GM12878 (cell line): Measurements from ENCODE around the gene CPNE4. TPM values are rescaled to one million over a fixed set of nuclear protein-coding genes. Genes with fewer than 3 reads are reported as not detected.

Source experiments
- ATAC-seq: fragments of 200-7000 bp; cut with Tn5 transposase; 3 replicates; pipeline ENCODE4 v1.9.1; 2020; ENCODE audit warnings: mild to moderate bottlenecking, moderate library complexity
- BruUV-seq: library from RNA; stranded (reverse); fragments of 400-500 nt; replicated peaks from 2 replicates; lab custom pipeline; 2021; lab: Mats Ljungman, UMichigan
- CTCF ChIA-PET: fragments of 300-600 bp; sonication (Branson Sonifier 250); formaldehyde crosslinking; extraction: SDS; loops from one replicate; lab custom pipeline; 2021; ENCODE audit warnings: inconsistent platforms; lab: Yijun Ruan, JAX
- POLR2A ChIA-PET: fragments of 350-600 bp; formaldehyde crosslinking; extraction: SDS; loops from one replicate; lab custom pipeline; 2021; ENCODE audit warnings: inconsistent platforms; lab: Charles Lee
- RAD21 ChIA-PET: fragments of 300-600 bp; sonication (Branson Sonifier 250); formaldehyde crosslinking; loops from one replicate; lab custom pipeline; 2023; ENCODE audit warnings: antibody characterized with exemption; ENCODE audit not compliant: unreplicated experiment; lab: Charles Lee
- SMC1A ChIA-PET: fragments of 300-600 bp; sonication (Branson Sonifier 250); formaldehyde crosslinking; loops from one replicate; lab custom pipeline; 2023; ENCODE audit not compliant: unreplicated experiment, uncharacterized antibody; lab: Charles Lee
- DNase-seq: peaks from one replicate; pipeline ENCODE4 v3.0.0-alpha.2; 2011; ENCODE audit warnings: low read depth, low spot score
- FAIRE-seq: peaks from 3 replicates; lab custom pipeline; 2011; peaks lifted over from hg19 to GRCh38; lab: Jason Lieb, UNC
- H2AFZ ChIP-seq: 2 replicates; pipeline ENCODE4 v1.6.0; 2011; ENCODE audit warnings: low read depth, low read length, control low read depth; ENCODE audit not compliant: control insufficient read depth
- H3K27ac ChIP-seq: 2 replicates; pipeline ENCODE4 v1.5.1; 2011; ENCODE audit warnings: control low read depth; ENCODE audit not compliant: control insufficient read depth, insufficient read depth
- H3K27me3 ChIP-seq, 2 experiments: replicated peaks in 1 of 2; 2 replicates each; pipeline versions ENCODE4 v1.6.0 to v1.6.1; 2011; ENCODE audit warnings: low read length in 1 of 2; ENCODE audit not compliant: control insufficient read depth in 2 of 2, insufficient read depth in 2 of 2
- H3K36me3 ChIP-seq, 2 experiments: 2 replicates each; pipeline ENCODE4 v1.5.1; 2011; ENCODE audit warnings: low read length in 1 of 2; ENCODE audit not compliant: control insufficient read depth in 2 of 2, insufficient read depth in 2 of 2
- H3K4me1 ChIP-seq: 2 replicates; pipeline ENCODE4 v1.6.1; 2011; ENCODE audit warnings: mild to moderate bottlenecking, low read length, moderate library complexity, mixed read lengths; ENCODE audit not compliant: control insufficient read depth, insufficient read depth
- H3K4me2 ChIP-seq: 2 replicates; pipeline ENCODE4 v1.6.0; 2011; ENCODE audit warnings: control low read depth; ENCODE audit not compliant: control insufficient read depth, insufficient read depth
- H3K4me3 ChIP-seq: fragments of 200-600 bp; sonication (generic); 2 replicates; pipeline ENCODE4 v1.5.1; 2016
- H3K79me2 ChIP-seq: 2 replicates; pipeline ENCODE4 v1.6.0; 2011; ENCODE audit warnings: low read length; ENCODE audit not compliant: control insufficient read depth, insufficient read depth
- H3K9ac ChIP-seq: 2 replicates; pipeline ENCODE4 v1.8.0; 2011; ENCODE audit warnings: low read length, control low read depth, mixed read lengths; ENCODE audit not compliant: control insufficient read depth, insufficient read depth
- H3K9me3 ChIP-seq: replicated peaks from 3 replicates; pipeline ENCODE4 v1.5.1; 2011; ENCODE audit warnings: mild to moderate bottlenecking, low read length; ENCODE audit not compliant: control insufficient read depth, insufficient read depth
- H4K20me1 ChIP-seq: 2 replicates; pipeline ENCODE4 v1.6.0; 2011; ENCODE audit not compliant: control insufficient read depth, insufficient read depth
- CBFB ChIP-seq: IDR thresholded peaks from 2 replicates; pipeline ENCODE4 v1.6.1; 2016; ENCODE audit warnings: antibody characterized with exemption, low read depth
- CBX3 ChIP-seq: fragments of 200-600 bp; sonication (generic); IDR thresholded peaks from 2 replicates; pipeline ENCODE4 v1.6.1; 2016; ENCODE audit warnings: low read depth, borderline replicate concordance
- GABPA ChIP-seq: IDR thresholded peaks from 2 replicates; pipeline ENCODE4 v1.6.1; 2014; ENCODE audit warnings: antibody characterized with exemption, low read depth, mild to moderate bottlenecking, inconsistent platforms
- IKZF2 ChIP-seq, 2 experiments: fragments of 450-650 bp; IDR thresholded peaks; 2 replicates each; pipeline ENCODE4 v1.6.1; 2017; ENCODE audit warnings: mild to moderate bottlenecking in 2 of 2, moderate library complexity in 2 of 2
- MTA2 ChIP-seq: fragments of 450-650 bp; IDR thresholded peaks from 2 replicates; pipeline ENCODE4 v1.6.1; 2016; ENCODE audit warnings: low read depth, mild to moderate bottlenecking, moderate library complexity
- MTA3 ChIP-seq: IDR thresholded peaks from 2 replicates; pipeline ENCODE4 v1.6.1; 2012; ENCODE audit warnings: low read length, inconsistent platforms, borderline replicate concordance
- NBN ChIP-seq: fragments of 450-650 bp; IDR thresholded peaks from 2 replicates; pipeline ENCODE4 v1.6.1; 2016
- NFYB ChIP-seq: IDR thresholded peaks from 2 replicates; pipeline ENCODE4 v1.6.1; 2011; ENCODE audit warnings: low read depth, mild to moderate bottlenecking, low read length, improper control_type of control experiment, moderate library complexity; ENCODE audit not compliant: insufficient read depth
- PAX5 ChIP-seq: IDR thresholded peaks from 2 replicates; pipeline ENCODE4 v1.6.1; 2011; ENCODE audit warnings: low read depth, low read length, borderline replicate concordance
- PML ChIP-seq: IDR thresholded peaks from 2 replicates; pipeline ENCODE4 v1.6.1; 2012; ENCODE audit warnings: low read length, inconsistent platforms
- RBBP5 ChIP-seq: fragments of 200-600 bp; sonication (generic); conservative IDR thresholded peaks from 2 replicates; pipeline ENCODE4 v1.6.1; 2016
- RUNX3 ChIP-seq: IDR thresholded peaks from 2 replicates; pipeline ENCODE4 v1.6.1; 2012; ENCODE audit warnings: low read length, inconsistent platforms
- SIN3A ChIP-seq: IDR thresholded peaks from 2 replicates; pipeline ENCODE4 v1.6.1; 2012; ENCODE audit warnings: low read depth, low read length, improper control_type of control experiment
- SREBF1 ChIP-seq: IDR thresholded peaks from 2 replicates; pipeline ENCODE4 v1.6.1; 2012; ENCODE audit warnings: mild to moderate bottlenecking, low read length
- SUPT20H ChIP-seq: IDR thresholded peaks from 2 replicates; pipeline ENCODE4 v1.6.1; 2011; ENCODE audit warnings: low read depth, mild to moderate bottlenecking, low read length, moderate library complexity, borderline replicate concordance; ENCODE audit not compliant: control insufficient read depth
- whole genome bisulfite sequencing: methylation state at CpG from one replicate; pipeline ENCODE4 v1.1.6; 2016; ENCODE audit warnings: low lambda C conversion rate; ENCODE audit not compliant: insufficient replicate concordance, insufficient coverage; ENCODE audit errors: missing lambda C conversion rate; 5-methylcytosine and 5-hydroxymethylcytosine counted together
- in situ Hi-C: fragments of 300-500 bp; cut with MboI; formaldehyde crosslinking; loops from 9 replicates; pipeline ENCODE4 v1.14.3; 2018; ENCODE audit warnings: mixed read lengths
- intact Hi-C: fragments of 100-400 bp; cut with micrococcal nuclease; formaldehyde crosslinking; loops from one replicate; pipeline ENCODE4 v1.14.2; 2022; ENCODE audit not compliant: unreplicated experiment
- polyA plus RNA-seq, 11 experiments: library from polyadenylated mRNA; depleted of rRNA in 4 of 11; unstranded in 6 of 11; stranded (reverse) in 5 of 11; fragments of >200 nt; fragmentation: Nextera tagmentation in 4 of 11; fragmentation: Illumina TruSeq in 1 of 11; extraction: Ambion mirVana in 4 of 11; extraction: Trizol in 1 of 11; gene quantifications; 1 replicate in 1 of 11; 2 replicates in 10 of 11; pipeline versions ENCODE4 v1.2.1 to v1.2.3, GENCODE V29; 2011 to 2016; ENCODE audit warnings: inconsistent platforms in 2 of 11, missing spikeins in 2 of 11, low read depth in 1 of 11
- total RNA-seq, 4 experiments: library from RNA; depleted of rRNA in 3 of 4; stranded (reverse); fragments of >200 nt in 3 of 4; fragmentation: Illumina TruSeq in 1 of 4; extraction: Trizol in 1 of 4; gene quantifications; 2 replicates each; pipeline versions ENCODE4 v1.2.1 to v1.2.3, GENCODE V29; 2013 to 2021
- TF ChIP-seq, protein P1 (sequence below): IDR thresholded peaks from 2 replicates; pipeline ENCODE4 v1.6.1; 2012; ENCODE audit warnings: low read depth, low read length, improper control_type of control experiment
- TF ChIP-seq, protein P2 (sequence below): IDR thresholded peaks from 2 replicates; pipeline ENCODE4 v1.6.1; 2011; ENCODE audit warnings: borderline replicate concordance, low read depth, mild to moderate bottlenecking, moderate library complexity, mixed read lengths, low read length; ENCODE audit not compliant: insufficient read depth; ENCODE audit errors: extremely low read length

CPNE4 gene
- total and polyA plus RNA-seq, 10 of the 15 experiments (the other 5 are each of a cell fraction or from before 2014, with no cell fraction given): 0.17 to 1.9 (median 0.48) TPM; not detected in 1

DNA sequence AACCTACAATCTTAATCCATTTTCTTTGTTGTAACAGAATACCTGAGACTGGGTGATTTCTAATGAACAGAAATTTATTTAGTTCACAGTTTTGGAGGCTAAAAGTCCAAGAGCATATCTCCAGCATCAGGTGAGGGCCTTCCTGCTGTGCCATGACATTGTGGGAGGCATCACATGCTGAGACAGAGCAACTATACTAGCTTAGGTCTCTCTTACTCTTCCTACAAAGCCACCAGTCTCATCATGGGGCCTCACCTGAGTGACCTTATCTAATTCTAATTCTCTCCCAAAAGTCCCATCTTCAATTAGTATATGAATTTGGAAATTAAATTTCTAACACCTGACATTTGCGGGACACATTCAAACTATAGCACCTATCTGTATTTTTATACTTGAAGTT, 285.0 kb downstream of the CPNE4 start (continued):
- no peak for TF ChIP-seq SUPT20H
- TF ChIP-seq NFYB: no peak

DNA sequence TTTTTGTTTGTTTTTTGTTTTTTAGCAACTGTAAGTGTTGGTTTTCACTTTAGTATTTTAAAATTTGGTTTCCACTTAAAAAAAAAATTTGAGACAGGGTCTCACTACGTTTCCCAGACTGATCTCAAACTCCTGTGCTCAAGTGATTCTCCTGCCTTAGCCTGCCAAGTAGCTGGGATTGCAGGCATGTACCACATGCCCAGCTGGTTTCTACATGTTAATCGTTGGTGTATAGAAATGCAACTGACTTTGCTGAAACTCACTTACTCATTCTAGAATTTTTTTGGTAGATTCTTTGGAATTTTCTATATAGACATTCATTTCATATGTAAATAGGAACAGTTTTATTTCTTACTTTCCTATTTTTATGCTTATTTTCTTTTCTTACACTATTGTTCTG, 287.3 kb downstream of the CPNE4 start:
- intact Hi-C loops (no loop called here), in situ Hi-C loops (no loop called here)
- H3K4me2 ChIP-seq: no peak overlapping the region
- BruUV-seq: no TSS peak
- no peaks in the 10 kb centered on the region for H3K36me3 ChIP-seq
- TF ChIP-seq MTA2 (no peak), NBN (no peak)
- TF ChIP-seq, protein P1, sequence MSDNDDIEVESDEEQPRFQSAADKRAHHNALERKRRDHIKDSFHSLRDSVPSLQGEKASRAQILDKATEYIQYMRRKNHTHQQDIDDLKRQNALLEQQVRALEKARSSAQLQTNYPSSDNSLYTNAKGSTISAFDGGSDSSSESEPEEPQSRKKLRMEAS: no peak
- H3K9ac ChIP-seq: no peak overlapping the region
- CTCF ChIA-PET: no interaction called here
- no peaks in the 10 kb centered on the region for H3K4me1 ChIP-seq
- H2AFZ ChIP-seq: no peak overlapping the region
- H4K20me1 ChIP-seq: no peaks in the 10 kb centered on the region
- WGBS: 25% methylated on average over 2 of the region's 2 CpGs
- ATAC-seq: no peak
- H3K9me3 ChIP-seq: no peaks in the 10 kb centered on the region
- peak; percentile 64 for FAIRE-seq
- no peak overlapping the region for H3K4me3 ChIP-seq
- POLR2A ChIA-PET: no interaction called here
- no peak for DNase-seq
- SMC1A ChIA-PET: interaction anchor here (0.9 kb wide), 1 partner anchor 9 kb away, joined by 3 read pairs; no protein-coding TSS in a partner anchor
- RAD21 ChIA-PET: no interaction called here
- no peaks in the 10 kb centered on the region for H3K79me2 ChIP-seq
- no peak overlapping the region for H3K27ac ChIP-seq
- no peaks in the 10 kb centered on the region for H3K27me3 ChIP-seq

DNA sequence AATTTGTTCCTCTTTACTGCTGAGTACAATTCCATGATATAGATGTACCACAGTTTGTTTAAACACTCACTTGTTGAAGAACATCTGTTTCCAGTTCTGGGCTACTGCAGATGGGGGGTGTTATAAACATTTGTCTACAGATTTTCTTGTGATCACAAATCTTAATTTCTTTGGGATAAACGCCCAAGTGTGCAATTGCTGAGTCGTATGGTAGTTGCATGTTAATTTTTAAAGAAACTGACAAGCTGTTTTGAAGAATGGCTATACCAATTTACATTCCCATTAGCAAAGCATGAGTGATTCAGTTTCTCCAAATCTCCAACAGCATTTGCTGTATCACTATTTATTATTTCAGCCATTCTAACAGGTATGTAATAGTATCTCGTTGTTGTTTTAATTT, 290.0 kb downstream of the CPNE4 start:
- H3K27ac ChIP-seq: no peak overlapping the region
- FAIRE-seq (peak; percentile 23), ATAC-seq (no peak), DNase-seq (no peak)
- CTCF ChIA-PET: no interaction called here
- intact Hi-C loops: no loop called here
- no peaks in the 10 kb centered on the region for H3K79me2 ChIP-seq
- RAD21 ChIA-PET: no interaction called here
- H3K4me2 ChIP-seq: no peak overlapping the region
- no peak overlapping the region for H3K9ac ChIP-seq
- no peaks in the 10 kb centered on the region for H3K4me1 ChIP-seq
- no peak overlapping the region for H3K4me3 ChIP-seq
- BruUV-seq: no TSS peak
- POLR2A ChIA-PET: no interaction called here
- SMC1A ChIA-PET: no interaction called here
- H3K9me3 ChIP-seq: no peaks in the 10 kb centered on the region
- no peaks in the 10 kb centered on the region for H3K36me3 ChIP-seq
- no peak overlapping the region for H2AFZ ChIP-seq
- H4K20me1 ChIP-seq: no peaks in the 10 kb centered on the region
- 22% methylated on average over 3 of the region's 3 CpGs for WGBS
- H3K27me3 ChIP-seq: no peaks in the 10 kb centered on the region
- in situ Hi-C loops: no loop called here
- TF ChIP-seq PAX5: no peak
- TF ChIP-seq MTA3: no peak
- no peak for TF ChIP-seq IKZF2 (IDR thresholded peaks at IDR 0.05)
- no peak for TF ChIP-seq RUNX3
- TF ChIP-seq CBFB: no peak
- no peak for TF ChIP-seq SIN3A
- TF ChIP-seq RBBP5: no peak
- TF ChIP-seq, protein P2, sequence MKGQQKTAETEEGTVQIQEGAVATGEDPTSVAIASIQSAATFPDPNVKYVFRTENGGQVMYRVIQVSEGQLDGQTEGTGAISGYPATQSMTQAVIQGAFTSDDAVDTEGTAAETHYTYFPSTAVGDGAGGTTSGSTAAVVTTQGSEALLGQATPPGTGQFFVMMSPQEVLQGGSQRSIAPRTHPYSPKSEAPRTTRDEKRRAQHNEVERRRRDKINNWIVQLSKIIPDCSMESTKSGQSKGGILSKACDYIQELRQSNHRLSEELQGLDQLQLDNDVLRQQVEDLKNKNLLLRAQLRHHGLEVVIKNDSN: no peak
- no peak for TF ChIP-seq MTA2
- TF ChIP-seq GABPA: no peak
- no peak for TF ChIP-seq PML
- TF ChIP-seq SREBF1: no peak
- no peak for TF ChIP-seq CBX3
